ENCODE measurements around the gene WDR73.

The WDR73 gene

GRCh38 chr15:84668221-84668982 is 14.3 kb upstream of the WDR73 start:
- TF ChIP-seq GATA2 (IDR thresholded peaks at IDR 0.05; ENCODE audit: low read depth, low read length) (no peak), GATA3 (IDR thresholded peaks at IDR 0.05; ENCODE audit: low read depth, low read length) (no peak)

- TF ChIP-seq GATA2 (IDR thresholded peaks at IDR 0.05; ENCODE audit: low read depth, low read length): no peak
- TF ChIP-seq GATA3 (IDR thresholded peaks at IDR 0.05; ENCODE audit: low read depth, low read length): no peak
Measured at GRCh38 chr15:84666373-84666772, 12.3 kb upstream of the WDR73 start.

GRCh38 chr15:84661001-84661400 is 6.9 kb upstream of the WDR73 start:
- TF ChIP-seq GATA3 (IDR thresholded peaks at IDR 0.05; ENCODE audit: low read depth, low read length) (no peak), GATA2 (IDR thresholded peaks at IDR 0.05; ENCODE audit: low read depth, low read length) (no peak)

DNA sequence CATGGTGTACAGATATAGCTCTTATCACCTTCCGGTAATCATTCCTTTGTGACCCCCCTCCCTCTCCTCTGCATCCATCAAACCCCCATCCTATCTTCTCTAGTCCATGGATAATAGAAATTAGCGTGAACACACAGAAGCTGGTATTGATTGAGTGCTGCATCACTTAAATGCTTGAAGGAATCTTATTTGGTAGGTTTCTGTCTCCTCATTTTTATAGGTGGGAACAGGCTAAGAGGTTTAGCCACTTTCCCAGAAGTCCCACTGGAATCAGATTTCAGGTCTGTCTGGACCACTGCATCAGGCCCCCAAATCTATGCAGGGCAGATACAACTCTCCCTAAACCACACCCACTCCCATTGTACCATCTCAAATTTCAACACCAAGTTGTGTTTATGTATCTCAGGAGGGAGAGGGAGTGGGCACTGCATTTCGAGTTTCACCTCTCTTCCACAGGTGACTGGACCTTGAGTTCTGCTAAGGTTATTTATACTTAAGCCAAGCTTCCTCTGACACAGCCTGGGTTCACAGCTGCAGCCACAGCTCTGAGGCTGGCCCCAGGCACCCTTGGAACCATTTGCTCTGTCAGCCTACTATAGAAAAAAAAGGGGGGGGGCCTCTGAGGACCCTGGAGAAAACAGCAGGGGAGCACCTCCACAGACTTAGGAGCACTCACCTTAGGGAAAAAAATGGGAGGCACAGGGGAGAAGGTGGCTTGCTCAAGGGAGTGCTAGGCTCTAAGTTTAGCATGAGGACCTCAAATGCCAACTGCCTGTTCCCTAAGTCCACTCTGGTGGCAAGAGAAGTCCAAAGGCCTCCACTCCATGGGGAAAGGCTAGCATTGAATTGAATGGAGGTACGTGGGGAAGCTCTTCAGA is 6.1 kb upstream of the WDR73 start:
- TF ChIP-seq GATA2 (IDR thresholded peaks at IDR 0.05; ENCODE audit: low read depth, low read length): no peak
- TF ChIP-seq GATA3 (IDR thresholded peaks at IDR 0.05; ENCODE audit: low read depth, low read length): no peak

DNA sequence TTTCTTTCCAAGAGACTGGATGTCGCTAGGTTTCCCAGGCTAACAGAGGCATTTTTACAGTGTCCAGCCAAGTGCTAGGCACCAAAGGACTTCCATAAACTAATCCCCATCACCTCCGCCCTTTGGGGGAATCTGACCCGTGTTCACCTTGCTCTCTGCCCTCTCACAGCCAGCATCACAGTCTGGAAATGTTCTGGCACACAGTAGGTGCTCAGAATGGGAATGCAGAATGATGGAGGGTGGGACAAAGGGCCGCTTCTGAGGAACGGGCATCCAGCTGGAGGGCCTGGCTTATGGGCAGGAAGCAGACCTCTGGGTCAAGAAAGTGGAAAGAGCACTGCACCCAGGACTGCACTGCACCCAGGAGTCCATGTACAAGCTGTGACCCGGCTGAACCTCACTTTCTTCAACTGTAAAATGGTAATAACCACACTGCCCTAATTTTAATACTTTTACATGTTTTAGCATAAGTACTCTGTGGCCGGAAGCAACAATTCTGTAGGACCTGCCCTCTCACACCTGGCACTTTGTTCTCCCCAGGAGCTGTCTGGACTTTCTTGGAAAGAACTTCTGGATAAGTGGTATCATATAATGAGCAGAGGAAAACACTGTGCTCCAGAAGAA is 4.8 kb upstream of the WDR73 start:
- TF ChIP-seq GATA3 (IDR thresholded peaks at IDR 0.05; ENCODE audit: low read depth, low read length) (no peak), GATA2 (IDR thresholded peaks at IDR 0.05; ENCODE audit: low read depth, low read length) (no peak)

DNA sequence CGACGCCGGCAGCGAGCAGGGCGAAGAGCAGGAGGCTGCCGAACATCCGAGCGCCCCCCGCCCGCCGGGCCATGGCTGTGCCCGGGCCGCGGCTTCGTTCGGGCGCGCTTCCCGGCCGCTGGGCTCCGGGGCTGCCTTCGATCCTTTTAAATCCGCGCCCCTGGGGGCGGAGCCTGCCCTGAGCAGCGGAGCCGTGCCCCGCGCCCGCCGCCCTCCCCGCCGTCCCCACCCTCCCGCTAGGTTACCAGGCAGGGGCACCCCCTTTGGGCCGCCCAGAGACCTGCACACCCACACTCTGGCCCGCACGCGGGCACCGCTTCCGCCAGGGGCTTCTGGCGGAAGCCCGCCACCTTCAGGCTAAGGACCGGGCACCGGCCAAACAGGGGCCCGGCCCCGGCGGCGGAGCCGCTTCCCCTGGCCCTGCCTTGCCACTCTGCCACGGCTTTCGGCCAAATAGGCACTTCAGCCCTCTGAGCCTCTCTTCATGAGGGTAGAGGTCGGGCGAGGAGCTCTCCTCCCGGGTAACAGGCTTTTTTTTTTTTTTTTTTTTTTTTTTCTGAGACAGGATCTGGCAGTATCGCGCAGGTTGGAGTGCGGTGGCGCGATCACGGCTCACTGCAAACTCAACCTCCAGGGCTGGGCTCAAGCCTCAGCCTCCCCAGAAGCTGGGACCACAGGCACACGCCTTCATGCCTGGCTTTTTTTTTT is 4.2 kb upstream of the WDR73 start, which contains the start of gene NMB:
Gene NMB (minus strand): TSS at position 120 of the 708 bp plus-strand sequence. CDS start 47 bp downstream, at position 73.
- TF ChIP-seq GATA2 (IDR thresholded peaks at IDR 0.05; ENCODE audit: low read depth, low read length) (no peak), GATA3 (IDR thresholded peaks at IDR 0.05; ENCODE audit: low read depth, low read length) (no peak)

GRCh38 chr15:84657748-84658079 is 3.6 kb upstream of the WDR73 start:
- TF ChIP-seq GATA2 (IDR thresholded peaks at IDR 0.05; ENCODE audit: low read depth, low read length) (no peak), GATA3 (IDR thresholded peaks at IDR 0.05; ENCODE audit: low read depth, low read length) (no peak)

DNA sequence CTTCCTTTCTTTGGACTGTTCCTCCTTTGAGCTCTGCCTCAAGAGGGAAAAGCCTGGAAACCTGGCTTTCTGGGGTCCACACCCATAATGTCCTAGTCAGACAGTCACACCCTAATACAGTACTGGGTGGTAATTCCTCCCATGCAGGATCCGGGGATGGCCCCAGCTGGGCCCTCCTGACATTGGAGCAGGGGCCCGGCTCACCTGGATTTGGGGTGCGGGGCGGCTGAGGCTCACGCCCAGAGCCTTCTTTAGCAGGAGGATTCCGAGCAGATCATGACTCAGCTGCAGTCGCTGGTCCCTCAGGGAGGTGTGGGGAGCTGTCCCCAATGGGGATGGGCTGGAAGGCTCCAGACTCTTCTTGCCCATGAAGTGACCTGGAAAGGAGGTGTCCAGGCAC is 2.9 kb upstream of the WDR73 start:
- TF ChIP-seq GATA3 (IDR thresholded peaks at IDR 0.05; ENCODE audit: low read depth, low read length): no peak
- TF ChIP-seq GATA2 (IDR thresholded peaks at IDR 0.05; ENCODE audit: low read depth, low read length): no peak

DNA sequence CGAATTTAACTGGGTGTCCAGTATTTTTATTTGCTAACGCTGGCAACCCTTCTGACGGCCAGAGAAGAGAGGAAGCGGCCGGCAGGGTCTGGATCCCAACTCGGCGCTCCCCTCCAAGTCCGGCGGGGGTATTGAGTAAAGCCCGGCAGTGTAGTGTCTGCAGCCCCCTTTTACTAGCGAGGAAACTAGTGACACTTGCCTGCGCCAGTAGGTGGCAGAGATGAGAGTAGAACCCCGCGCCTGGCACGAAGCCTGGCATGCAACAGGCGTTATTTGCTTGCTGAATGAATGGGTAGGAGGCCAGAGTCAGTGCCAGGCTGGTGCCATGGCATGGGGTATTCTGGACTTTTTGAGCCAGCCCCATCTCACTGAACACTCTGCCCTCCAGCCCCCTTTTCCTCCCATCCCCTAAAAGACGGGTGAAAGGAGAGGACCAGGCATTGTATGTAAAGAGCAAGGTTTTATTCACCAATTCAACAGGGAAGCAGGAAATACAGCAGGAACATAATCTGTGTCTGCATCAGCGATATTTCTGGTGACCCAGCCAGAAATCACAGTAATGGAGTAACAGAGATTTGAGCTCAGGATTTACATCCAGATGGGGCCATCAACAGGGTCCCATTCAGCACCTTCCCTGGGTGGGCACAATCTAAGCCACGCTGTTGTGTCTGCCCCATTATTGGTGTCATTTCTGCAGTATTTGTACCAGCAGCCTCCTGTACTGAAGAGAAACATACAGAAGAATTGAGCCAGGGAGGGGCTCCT is 788 bp upstream of the WDR73 start:
- TF ChIP-seq GATA3 (IDR thresholded peaks at IDR 0.05; ENCODE audit: low read depth, low read length) (no peak), GATA2 (IDR thresholded peaks at IDR 0.05; ENCODE audit: low read depth, low read length) (no peak)

- TF ChIP-seq GATA3 (IDR thresholded peaks at IDR 0.05; ENCODE audit: low read depth, low read length) (no peak), GATA2 (IDR thresholded peaks at IDR 0.05; ENCODE audit: low read depth, low read length) (no peak)
Measured at GRCh38 chr15:84653584-84653909, 536 bp downstream of the WDR73 start.

- TF ChIP-seq GATA3 (IDR thresholded peaks at IDR 0.05; ENCODE audit: low read depth, low read length) (no peak), GATA2 (IDR thresholded peaks at IDR 0.05; ENCODE audit: low read depth, low read length) (no peak)
Measured at GRCh38 chr15:84649706-84650105, 4.4 kb downstream of the WDR73 start.

GRCh38 chr15:84648539-84648938 is 5.5 kb downstream of the WDR73 start:
- TF ChIP-seq GATA3 (IDR thresholded peaks at IDR 0.05; ENCODE audit: low read depth, low read length) (no peak), GATA2 (IDR thresholded peaks at IDR 0.05; ENCODE audit: low read depth, low read length) (no peak)

GRCh38 chr15:84647726-84648125 is 6.4 kb downstream of the WDR73 start:
- TF ChIP-seq GATA3 (IDR thresholded peaks at IDR 0.05; ENCODE audit: low read depth, low read length) (no peak), GATA2 (IDR thresholded peaks at IDR 0.05; ENCODE audit: low read depth, low read length) (no peak)

Data from SH-SY5Y (cell line).